Kidney (tissue), 14 donors: ENCODE measurements around the gene C11orf16. TPM values are rescaled to one million over a fixed set of nuclear protein-coding genes. Genes with fewer than 3 reads are reported as not detected.

Experiments
- DNase-seq, 5 donors: peaks; one replicate each; pipeline ENCODE4 v3.0.0-alpha.2; 2013 to 2020
- FAIRE-seq: peaks from 2 replicates; lab custom pipeline; 2012; peaks lifted over from hg19 to GRCh38; lab: Jason Lieb, UNC
- H3K27ac ChIP-seq, 2 donors: one replicate each; pipeline ENCODE4 v1.7.0; 2013; ENCODE audit warnings: low read depth in 2 of 2, low read length in 2 of 2, inconsistent platforms in 1 of 2
- H3K27me3 ChIP-seq: one replicate; pipeline ENCODE4 v1.7.1; 2013; ENCODE audit warnings: low read length, inconsistent platforms; ENCODE audit not compliant: control insufficient read depth, insufficient read depth
- H3K36me3 ChIP-seq, 3 donors: one replicate each; pipeline versions ENCODE4 v1.7.0 to v1.7.1; 2013; ENCODE audit warnings: low read length in 3 of 3, control low read depth in 1 of 3, inconsistent platforms in 1 of 3; ENCODE audit not compliant: insufficient read depth in 3 of 3, control insufficient read depth in 2 of 3
- H3K4me1 ChIP-seq, 3 donors: one replicate each; pipeline versions ENCODE4 v1.7.0 to v1.7.1; 2013; ENCODE audit warnings: low read length in 3 of 3, inconsistent platforms in 1 of 3, low read depth in 1 of 3; ENCODE audit not compliant: control insufficient read depth in 2 of 3, insufficient read depth in 2 of 3
- H3K4me3 ChIP-seq, 3 donors: one replicate each; pipeline versions ENCODE4 v1.7.0 to v1.8.1; 2013; ENCODE audit warnings: low read length in 3 of 3, control low read depth in 1 of 3, inconsistent platforms in 1 of 3
- H3K9ac ChIP-seq, 3 donors: one replicate each; pipeline versions ENCODE4 v1.7.0 to v1.7.1; 2013; ENCODE audit warnings: low read length in 3 of 3, control low read depth in 1 of 3, inconsistent platforms in 1 of 3
- H3K9me3 ChIP-seq, 3 donors: one replicate each; pipeline versions ENCODE4 v1.7.0 to v1.7.1; 2013; ENCODE audit warnings: low read length in 3 of 3, control low read depth in 1 of 3, inconsistent platforms in 1 of 3; ENCODE audit not compliant: control insufficient read depth in 2 of 3, insufficient read depth in 1 of 3
- intact Hi-C: fragments of 100-400 bp; cut with DNase I; formaldehyde crosslinking; loops from one replicate; pipeline ENCODE4 v1.11.1; 2022
- polyA plus RNA-seq: library from polyadenylated mRNA; stranded (reverse); fragments of 350-450 nt; fragmentation: Illumina TruSeq; extraction: RNeasy Lipid Tissue Mini Kit (QIAGEN cat#74804); gene quantifications from one replicate; pipeline ENCODE4 v1.2.3, GENCODE V29; 2014; ENCODE audit warnings: low read depth, low replicate concordance; ENCODE audit not compliant: insufficient read depth
- total RNA-seq: library from RNA; stranded (reverse); fragmentation: NEBNext Ultra II Directional; extraction: Animal tissue kit (Norgen Biotek cat#: 25700); gene quantifications from one replicate; pipeline ENCODE4 v1.2.1, GENCODE V29; 2021
- TF ChIP-seq, protein P1 (sequence below): IDR thresholded peaks from 3 replicates; pipeline ENCODE4 v1.5.1; 2012; ENCODE audit warnings: mild to moderate bottlenecking, moderate library complexity, borderline replicate concordance; ENCODE audit not compliant: insufficient read depth; ENCODE audit errors: extremely low read depth
- donor health status: control.
- donor health status: control.
- donor health status: control.
- donor health status: control.
- donor health status: control.
- donor health status: DM: yes; HTN: yes; CAD: no.
- donor health status: Normal renal cell carcinoma (clear cell type).

C11orf16 gene
- total and polyA plus RNA-seq, 2 donors from 2014 or later, result 0.28 to 0.91 TPM

GRCh38 chr11:8914661-8915018, 18.1 kb downstream of the C11orf16 start:
- Histone ChIP-seq H3K4me1 (peaks cover 0 to 12% (median 8%) of the 10 kb centered on the region in 3 donors), H3K4me3 (peak overlapping the region in 1 of 3 donors; percentile 7), H3K9ac (no peak overlapping the region), H3K27ac (peak overlapping the region in 1 of 2 donors; percentile 24), H3K27me3 (no peaks in the 10 kb centered on the region), H3K9me3 (no peaks in the 10 kb centered on the region), H3K36me3 (peaks cover 0 to 12% (median 3%) of the 10 kb centered on the region in 3 donors)
- DNase-seq, result no peak
- TF ChIP-seq, protein P1, sequence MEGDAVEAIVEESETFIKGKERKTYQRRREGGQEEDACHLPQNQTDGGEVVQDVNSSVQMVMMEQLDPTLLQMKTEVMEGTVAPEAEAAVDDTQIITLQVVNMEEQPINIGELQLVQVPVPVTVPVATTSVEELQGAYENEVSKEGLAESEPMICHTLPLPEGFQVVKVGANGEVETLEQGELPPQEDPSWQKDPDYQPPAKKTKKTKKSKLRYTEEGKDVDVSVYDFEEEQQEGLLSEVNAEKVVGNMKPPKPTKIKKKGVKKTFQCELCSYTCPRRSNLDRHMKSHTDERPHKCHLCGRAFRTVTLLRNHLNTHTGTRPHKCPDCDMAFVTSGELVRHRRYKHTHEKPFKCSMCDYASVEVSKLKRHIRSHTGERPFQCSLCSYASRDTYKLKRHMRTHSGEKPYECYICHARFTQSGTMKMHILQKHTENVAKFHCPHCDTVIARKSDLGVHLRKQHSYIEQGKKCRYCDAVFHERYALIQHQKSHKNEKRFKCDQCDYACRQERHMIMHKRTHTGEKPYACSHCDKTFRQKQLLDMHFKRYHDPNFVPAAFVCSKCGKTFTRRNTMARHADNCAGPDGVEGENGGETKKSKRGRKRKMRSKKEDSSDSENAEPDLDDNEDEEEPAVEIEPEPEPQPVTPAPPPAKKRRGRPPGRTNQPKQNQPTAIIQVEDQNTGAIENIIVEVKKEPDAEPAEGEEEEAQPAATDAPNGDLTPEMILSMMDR, result no peak
- FAIRE-seq, result no peak
- intact Hi-C loops, result no loop called here

DNA sequence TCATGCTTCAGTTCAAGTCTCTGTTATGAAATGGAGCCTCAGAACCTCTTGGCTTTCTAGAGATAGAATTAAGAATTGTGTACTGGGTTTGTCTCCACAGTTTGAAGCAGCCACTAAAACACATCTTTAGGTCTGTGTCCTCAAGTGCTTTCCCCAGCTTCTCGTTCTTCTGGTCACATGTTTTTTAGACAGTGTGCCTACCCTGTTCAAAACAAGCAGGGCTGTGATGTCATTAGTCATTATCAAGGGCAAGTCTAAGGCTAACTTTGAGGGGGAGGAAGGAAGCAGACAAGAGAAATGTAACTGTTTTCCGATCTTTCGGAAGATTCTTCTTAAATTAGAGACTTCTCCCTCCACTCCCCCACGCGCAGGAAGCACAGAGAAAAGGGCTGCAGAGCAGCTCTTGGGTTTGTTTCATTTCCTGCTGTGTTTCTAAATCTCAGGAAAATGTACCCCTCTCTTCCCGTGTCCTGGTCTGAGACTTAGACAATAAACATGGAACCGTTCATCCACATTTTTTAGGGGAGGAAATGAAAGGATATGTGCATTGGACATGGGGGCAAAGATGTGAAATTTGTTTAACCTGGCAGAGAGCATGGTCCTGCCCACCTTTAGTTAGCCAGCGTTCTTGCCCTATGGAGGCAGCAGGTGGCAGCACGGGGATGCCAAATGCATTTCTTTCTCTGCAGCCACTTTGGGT, 18.6 kb downstream of the C11orf16 start:
- Histone ChIP-seq H3K4me1 (peaks cover 0 to 12% (median 8%) of the 10 kb centered on the region in 3 donors), H3K4me3 (peak overlapping the region in 2 of 3 donors; percentile 5 to 7), H3K36me3 (peaks cover 0 to 12% (median 0%) of the 10 kb centered on the region in 3 donors), H3K27me3 (no peaks in the 10 kb centered on the region), H3K9me3 (no peaks in the 10 kb centered on the region), H3K9ac (no peak overlapping the region), H3K27ac (peak overlapping the region; percentile 24 to 26)
- FAIRE-seq, result no peak
- TF ChIP-seq, protein P1, result peak; percentile 65
- DNase-seq, result peak in 3 of 5 donors; percentile 66 to 74 (median 68)
- intact Hi-C loops, result no loop called here

GRCh38 chr11:8911029-8911823, 21.5 kb downstream of the C11orf16 start, which contains the start of gene AKIP1:
Gene AKIP1, plus strand, starts transcription at chr11:8911189. Its CDS starts 261 bp downstream, at chr11:8911450.
- FAIRE-seq (no peak), DNase-seq (peak; percentile 98 to 100 (median 99))
- Histone ChIP-seq H3K9me3 (no peaks in the 10 kb centered on the region), H3K27me3 (no peaks in the 10 kb centered on the region), H3K4me3 (peak within 1 kb of the TSS; percentile 69 to 84 (median 83)), H3K36me3 (no peaks in the 10 kb centered on the region), H3K27ac (peak within 1 kb of the TSS; percentile 75 to 82), H3K4me1 (peaks cover 0 to 12% (median 8%) of the 10 kb centered on the region in 3 donors), H3K9ac (peak within 1 kb of the TSS; percentile 57 to 85 (median 58))
- TF ChIP-seq, protein P1, result no peak
- intact Hi-C loops, result no loop called here
